SIG-M5 treated with dmso at 0.1 percent for 504 hours (cell line): ENCODE measurements around the gene ATP5F1B.

Experiments used
- DNase-seq: peaks from one replicate; lab custom pipeline; 2025; ENCODE audit not compliant: unreplicated experiment; lab: John Stamatoyannopoulos, UW

The ATP5F1B gene

DNA sequence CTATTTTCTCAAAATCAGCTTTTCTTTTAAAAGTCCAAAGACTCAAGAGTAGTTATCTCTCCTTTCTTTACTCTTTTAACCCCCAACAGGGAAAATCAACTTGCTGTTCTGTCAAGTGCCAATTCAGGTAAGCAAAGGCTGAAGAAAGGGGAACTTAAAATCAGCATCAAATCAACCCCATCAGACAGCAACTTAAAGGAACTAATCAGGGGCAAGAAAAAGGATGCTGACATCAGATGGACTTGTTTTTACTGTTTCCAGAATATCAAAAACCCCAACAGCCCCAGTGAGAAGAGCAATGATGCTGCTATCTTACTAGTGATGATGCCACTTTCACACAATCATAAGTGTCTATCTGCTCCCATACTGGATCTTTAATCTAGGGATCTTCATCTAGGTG lies 19.1 kb downstream of the ATP5F1B start:
- DNase-seq, result no peak

DNA sequence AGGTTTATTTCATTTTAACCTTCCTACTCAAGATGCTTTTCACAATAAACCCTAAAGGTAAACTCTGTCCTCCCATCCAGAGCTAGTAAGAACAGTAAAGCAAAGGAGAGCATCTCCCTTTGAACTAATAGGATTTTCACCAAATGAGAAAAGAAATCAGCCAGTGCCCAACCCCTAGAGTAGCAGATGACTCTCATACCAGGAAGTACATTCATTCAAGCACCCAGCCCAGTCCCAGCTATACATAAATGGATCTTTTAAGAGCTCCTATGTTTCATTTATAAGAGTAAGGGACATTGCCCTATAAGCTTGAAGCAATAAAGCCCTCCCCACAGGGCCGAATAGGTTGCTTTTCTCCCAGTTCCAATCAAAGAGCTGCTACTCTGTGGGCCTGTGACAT lies 23.2 kb downstream of the ATP5F1B start:
- no peak for DNase-seq

DNA sequence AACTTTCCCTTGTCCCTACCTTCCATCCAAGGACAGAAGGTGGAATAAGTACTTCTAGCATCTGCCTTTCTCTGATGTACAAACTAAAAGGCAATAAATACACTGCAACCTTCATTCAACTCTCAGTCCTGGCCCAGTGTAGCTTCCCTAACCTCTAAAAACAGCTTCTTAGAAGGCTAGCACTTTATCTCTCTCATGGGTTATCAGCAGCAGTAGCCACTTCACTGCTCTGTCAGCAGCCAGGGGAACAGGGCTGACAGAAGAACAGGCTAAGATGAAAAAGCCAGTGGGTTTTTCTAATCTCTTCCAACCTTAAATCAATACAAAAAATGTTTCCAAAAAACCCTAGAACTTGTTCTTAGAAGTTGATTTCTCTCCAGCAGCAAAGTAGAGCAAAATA lies 28.9 kb downstream of the ATP5F1B start:
- no peak for DNase-seq

- no peak for DNase-seq
These were observed 29.5 kb downstream of the ATP5F1B start for GRCh38 chr12:56616244-56616643.

DNA sequence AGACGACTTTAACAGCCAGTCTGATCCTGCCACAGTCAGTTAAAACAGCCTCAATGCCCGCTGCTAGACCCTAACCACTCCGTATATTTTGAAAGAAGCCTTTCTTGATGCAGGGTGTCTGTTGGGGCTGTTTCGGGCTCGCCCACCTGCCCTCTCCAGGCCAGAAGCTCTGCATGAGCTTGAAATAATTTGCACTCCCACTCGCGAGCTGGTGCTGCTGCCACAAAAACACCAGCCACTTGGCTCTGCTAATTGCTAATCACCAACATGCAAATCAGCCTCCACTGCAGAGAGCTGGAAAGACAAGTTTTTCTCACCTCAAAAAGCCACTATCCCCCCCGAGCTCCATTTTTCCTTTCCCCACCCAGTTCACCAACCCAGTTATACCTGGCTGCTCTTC lies 31.2 kb downstream of the ATP5F1B start:
- no peak for DNase-seq

GRCh38 chr12:56604355-56604754 lies 41.4 kb downstream of the ATP5F1B start:
- no peak for DNase-seq

DNA sequence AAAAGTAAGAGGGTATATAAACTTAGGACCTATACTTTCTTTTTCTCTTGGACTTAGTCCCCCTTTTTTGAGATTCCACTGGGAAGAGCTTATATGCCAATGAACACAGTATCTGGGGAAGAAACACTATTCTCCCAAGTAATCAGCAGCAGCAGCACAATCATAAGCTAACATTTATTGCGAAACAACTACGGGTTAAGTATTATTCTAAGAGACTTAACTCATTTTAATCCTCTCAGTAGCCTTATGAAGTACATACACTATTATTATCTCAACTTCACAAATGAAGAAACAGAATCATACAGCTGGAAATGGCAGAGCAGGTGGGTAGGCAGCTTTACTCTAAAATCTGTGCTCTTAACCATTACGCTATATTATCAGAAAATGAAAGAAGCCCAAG lies 43.5 kb downstream of the ATP5F1B start:
- no peak for DNase-seq

DNA sequence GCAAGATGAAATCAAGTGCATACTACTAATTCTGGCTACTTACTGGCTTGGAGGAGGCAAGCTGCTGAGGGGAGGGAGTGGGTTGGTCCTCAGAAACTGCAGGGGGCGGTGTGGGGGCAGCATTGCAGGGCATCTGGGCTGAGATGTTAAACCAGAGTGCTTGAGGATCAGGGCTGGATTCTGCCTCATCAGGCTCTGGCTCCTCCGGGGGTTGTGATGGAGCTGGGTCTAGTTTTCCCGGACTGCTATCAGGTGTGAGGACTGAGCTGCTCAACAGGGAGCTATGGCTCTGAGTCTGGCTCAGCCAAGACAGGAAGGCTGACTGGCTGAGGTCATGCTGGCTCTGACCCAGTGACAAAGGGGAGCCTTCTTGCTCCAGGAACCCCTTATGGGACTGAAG lies 44.3 kb downstream of the ATP5F1B start:
- no peak for DNase-seq

DNA sequence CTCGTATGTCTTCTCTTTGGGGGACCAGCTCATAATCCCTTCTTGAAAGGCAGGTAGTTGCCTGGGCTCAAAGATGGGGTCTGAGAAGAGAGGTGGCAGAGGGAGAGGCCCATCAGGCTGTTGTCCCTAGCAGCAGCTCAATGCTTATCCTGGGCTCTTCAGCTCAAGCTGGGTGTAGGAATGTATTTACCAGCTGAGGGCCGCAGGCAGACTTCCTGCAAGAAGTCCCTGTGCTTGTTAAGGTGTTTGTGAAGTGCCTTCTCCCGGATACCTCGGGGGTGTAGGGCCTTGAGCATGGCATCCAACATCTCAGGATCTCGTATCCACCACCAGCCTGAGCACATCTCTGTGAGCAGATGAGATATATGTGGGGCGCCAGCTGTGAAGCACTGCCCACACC lies 45.0 kb downstream of the ATP5F1B start:
- no peak for DNase-seq

- DNase-seq, result no peak
These were observed 46.0 kb downstream of the ATP5F1B start for GRCh38 chr12:56599797-56600196.

- no peak for DNase-seq
These were observed 46.7 kb downstream of the ATP5F1B start for GRCh38 chr12:56599041-56599440.

DNA sequence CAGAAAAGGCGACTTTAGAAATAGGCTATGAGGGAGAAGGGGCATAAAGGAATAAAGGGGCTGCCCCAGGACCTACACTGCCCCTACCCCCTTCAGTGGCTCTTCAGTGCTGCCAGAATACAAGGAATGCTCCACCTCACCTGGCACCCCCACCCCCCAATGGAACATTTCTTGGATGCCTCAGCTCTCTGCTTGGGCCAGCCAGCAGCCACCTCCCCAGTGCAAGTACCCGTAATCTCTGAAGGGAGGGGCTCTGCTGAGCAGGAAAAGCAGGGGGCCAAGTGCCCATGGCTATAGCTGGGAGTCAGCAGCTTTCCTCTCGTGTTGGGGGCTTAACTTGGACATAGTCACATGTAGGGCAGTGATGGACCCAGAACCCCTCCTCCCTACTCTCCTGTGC lies 49.0 kb downstream of the ATP5F1B start:
- DNase-seq, result no peak

- DNase-seq, result peak; percentile 73
These were observed 51.7 kb downstream of the ATP5F1B start for GRCh38 chr12:56593909-56594621.

DNA sequence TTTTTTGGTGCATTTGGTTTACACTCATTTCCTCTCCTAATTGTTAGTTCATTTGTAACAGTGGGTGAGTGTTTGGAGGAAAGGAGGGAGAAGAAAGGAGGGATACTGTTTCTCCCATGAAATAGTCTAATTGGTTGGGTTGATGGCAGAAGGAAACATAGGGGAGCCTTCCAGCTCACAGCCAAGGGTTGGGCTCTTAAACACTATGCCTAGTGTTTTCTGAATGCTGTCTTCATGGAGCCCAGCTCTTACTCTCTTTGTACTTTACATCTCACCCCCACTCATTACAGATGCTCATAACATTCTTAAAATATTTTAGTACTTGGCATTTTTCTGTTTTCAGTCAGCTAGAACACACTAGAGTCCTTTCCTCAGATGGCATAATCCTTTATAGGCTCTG lies 53.8 kb downstream of the ATP5F1B start:
- no peak for DNase-seq

DNA sequence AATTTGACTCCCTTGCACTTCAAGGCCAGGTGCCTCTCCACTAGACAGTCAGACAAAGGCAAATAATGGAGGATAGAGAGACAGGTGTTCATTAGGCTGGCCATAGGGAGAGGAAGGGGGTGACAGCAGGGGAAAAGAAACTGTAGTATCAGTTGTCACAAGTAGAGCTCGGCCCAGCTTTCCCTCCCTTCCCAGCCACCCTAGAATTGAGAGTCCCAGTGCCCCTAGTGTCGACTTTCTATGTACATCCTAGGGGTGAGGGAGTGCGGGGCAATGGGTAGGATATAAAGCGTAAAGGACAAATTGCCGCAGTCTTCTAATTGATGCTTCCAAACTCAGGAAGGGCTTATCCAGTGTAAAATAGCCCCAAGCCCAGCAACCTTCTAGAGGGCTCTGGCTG lies 54.7 kb downstream of the ATP5F1B start:
- no peak for DNase-seq

GRCh38 chr12:56590237-56590830 lies 55.5 kb downstream of the ATP5F1B start:
- DNase-seq, result peak; percentile 54

DNA sequence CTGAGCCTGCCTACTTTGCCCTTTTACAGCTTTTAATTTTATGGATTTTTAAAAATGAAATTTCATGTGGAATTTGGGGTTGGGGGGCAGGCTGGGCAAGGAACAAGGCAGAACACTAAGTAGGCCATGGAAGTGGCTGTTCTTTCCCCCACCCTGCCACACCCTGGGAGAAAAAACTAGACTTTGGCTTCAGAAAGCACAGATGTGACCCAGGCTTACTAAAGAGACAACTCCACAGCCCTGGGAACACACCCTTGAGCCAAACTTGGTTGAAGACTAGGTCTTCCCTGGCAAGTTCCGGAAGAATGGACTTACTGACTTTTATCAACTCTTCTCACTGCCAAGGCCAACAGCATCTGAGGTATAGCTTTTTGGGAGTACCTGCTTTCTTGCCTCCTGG lies 56.0 kb downstream of the ATP5F1B start:
- no peak for DNase-seq
